Panc1 (cell line): ENCODE measurements around the gene PFN3. TPM values are rescaled to one million over a fixed set of nuclear protein-coding genes. Genes with fewer than 3 reads are reported as not detected.

Experiments
- ATAC-seq: fragments of 200-7000 bp; cut with Tn5 transposase; 2 replicates; pipeline ENCODE4 v1.9.1; 2020; ENCODE audit warnings: mild to moderate bottlenecking, moderate library complexity
- BruUV-seq: library from RNA; stranded (reverse); fragments of 400-500 nt; replicated peaks from 2 replicates; lab custom pipeline; 2021; lab: Mats Ljungman, UMichigan
- CTCF ChIA-PET: fragments of 300-600 bp; sonication (Branson Sonifier 250); formaldehyde crosslinking; loops from one replicate; lab custom pipeline; 2022; ENCODE audit warnings: antibody characterized with exemption; lab: Charles Lee
- POLR2A ChIA-PET: fragments of 300-600 bp; sonication (Branson Sonifier 250); formaldehyde crosslinking; loops from one replicate; lab custom pipeline; 2022; ENCODE audit warnings: antibody characterized with exemption; lab: Charles Lee
- DNase-seq: peaks from one replicate; pipeline ENCODE4 v3.0.0-alpha.2; 2010; ENCODE audit warnings: low read depth, low spot score
- H3K27ac ChIP-seq: 2 replicates; pipeline ENCODE4 v1.5.1; 2011; ENCODE audit warnings: mild to moderate bottlenecking, low read length, inconsistent platforms
- H3K27me3 ChIP-seq: fragments of 200-500 bp; sonication (Bioruptor generic); 2 replicates; pipeline ENCODE4 v1.6.0; 2014; ENCODE audit warnings: low read length, inconsistent platforms; ENCODE audit not compliant: control insufficient read depth, insufficient read depth
- H3K36me3 ChIP-seq: fragments of 200-500 bp; sonication (Bioruptor generic); 2 replicates; pipeline ENCODE4 v1.5.1; 2014; ENCODE audit warnings: inconsistent platforms, mild to moderate bottlenecking, low read length, moderate library complexity; ENCODE audit not compliant: control insufficient read depth, insufficient read depth
- H3K4me1 ChIP-seq: 2 replicates; pipeline ENCODE4 v1.5.1; 2011; ENCODE audit warnings: inconsistent platforms, mild to moderate bottlenecking, low read length, moderate library complexity; ENCODE audit not compliant: control insufficient read depth, insufficient read depth
- H3K4me3 ChIP-seq, 2 experiments: 2 replicates each; pipeline ENCODE4 v1.5.1; 2011 to 2012; ENCODE audit warnings: low read depth in 2 of 2, low read length in 2 of 2, mild to moderate bottlenecking in 2 of 2, inconsistent platforms in 1 of 2, moderate library complexity in 1 of 2
- H3K9me3 ChIP-seq: fragments of 200-500 bp; sonication (Bioruptor generic); 2 replicates; pipeline ENCODE4 v1.5.1; 2014; ENCODE audit warnings: low read depth, mild to moderate bottlenecking, inconsistent platforms, low read length, moderate library complexity; ENCODE audit not compliant: control insufficient read depth, insufficient read depth
- POLR2AphosphoS5 ChIP-seq: IDR thresholded peaks from 2 replicates; pipeline ENCODE4 v1.6.1; 2012; ENCODE audit warnings: mild to moderate bottlenecking, low read depth, low read length, moderate library complexity
- SIN3A ChIP-seq: IDR thresholded peaks from 2 replicates; pipeline ENCODE4 v1.6.1; 2012; ENCODE audit warnings: low read depth, mild to moderate bottlenecking, low read length, moderate library complexity, borderline replicate concordance; ENCODE audit not compliant: insufficient read depth
- TCF7L2 ChIP-seq: IDR thresholded peaks from 2 replicates; pipeline ENCODE4 v1.6.1; 2011; ENCODE audit warnings: mild to moderate bottlenecking, low read depth, low read length, inconsistent platforms
- in situ Hi-C: cut with HindIII; loops from 2 replicates; pipeline ENCODE4 v1.10.0; 2016; ENCODE audit warnings: low sequenced_read_pairs, low pct_unique_long_range_greater_than_20kb
- intact Hi-C: fragments of 100-400 bp; cut with micrococcal nuclease; formaldehyde crosslinking; loops from one replicate; pipeline ENCODE4 v1.10.0; 2022; ENCODE audit not compliant: unreplicated experiment
- total RNA-seq: library from RNA; stranded (reverse); gene quantifications from one replicate; pipeline ENCODE4 v1.2.1, GENCODE V29; 2021; ENCODE audit not compliant: unreplicated experiment
- TF ChIP-seq, protein P1 (sequence below): fragments of 450-650 bp; IDR thresholded peaks from 2 replicates; pipeline ENCODE4 v1.5.1; 2017; ENCODE audit warnings: mild to moderate bottlenecking
- TF ChIP-seq, protein P2 (sequence below), 2 experiments: IDR thresholded peaks; 2 replicates each; pipeline ENCODE4 v1.6.1; 2011 to 2012; ENCODE audit warnings: low read depth in 2 of 2, control low read depth in 1 of 2, low read length in 1 of 2, mild to moderate bottlenecking in 1 of 2, moderate library complexity in 1 of 2; ENCODE audit not compliant: insufficient read depth in 1 of 2

The PFN3 gene
- total RNA-seq, 1 experiment from 2014 or later, result not detected

DNA sequence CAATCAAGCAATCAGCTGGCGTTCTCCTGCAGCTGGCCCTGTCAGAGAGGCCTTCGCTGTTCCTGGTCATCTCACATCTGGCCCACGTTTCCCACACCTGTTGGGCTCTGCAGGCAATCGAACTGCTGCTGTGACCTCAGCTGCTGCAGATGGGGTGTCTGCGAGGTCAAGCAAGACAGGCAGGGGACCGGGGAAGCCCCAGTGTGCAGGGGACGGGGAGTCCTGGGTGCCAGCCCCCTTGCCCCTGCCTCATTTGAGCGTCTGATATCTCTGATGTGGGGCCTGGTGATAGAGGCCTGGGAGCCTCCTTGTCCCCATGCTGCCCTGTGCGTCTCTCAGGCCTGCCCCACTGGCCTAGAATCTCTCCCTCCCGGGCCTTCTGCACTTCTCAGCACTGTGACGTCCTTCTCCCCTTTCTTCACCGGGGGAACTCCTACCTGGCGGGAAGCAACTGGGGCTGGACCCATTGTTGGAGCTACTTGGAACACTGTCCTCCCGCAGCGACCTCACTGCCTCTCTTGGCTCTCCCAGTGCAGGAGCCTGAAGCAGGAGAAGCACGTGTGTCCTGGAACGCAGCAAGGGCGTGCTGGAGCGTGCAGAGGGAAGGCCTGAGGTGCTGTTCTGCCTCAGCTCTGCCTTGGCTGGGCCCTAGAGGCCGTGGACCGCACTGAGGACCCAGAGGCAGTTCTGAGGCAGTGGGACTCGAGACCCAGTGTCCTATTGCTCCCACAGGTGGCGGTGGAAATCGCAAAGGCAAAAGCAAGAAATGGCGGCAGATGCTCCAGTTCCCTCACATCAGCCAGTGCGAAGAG lies 29.9 kb upstream of the PFN3 start:
- Histone ChIP-seq H3K36me3 (peaks cover 2% of the 10 kb centered on the region; the same call in 1 of the 2 replicates), H3K4me3 (no peak overlapping the region), H3K9me3 (no peaks in the 10 kb centered on the region), H3K4me1 (peaks cover 14% of the 10 kb centered on the region), H3K27ac (no peak overlapping the region), H3K27me3 (no peaks in the 10 kb centered on the region)
- ATAC-seq (no peak), DNase-seq (no peak)
- CTCF ChIA-PET, result no interaction called here
- intact Hi-C loops (no loop called here), in situ Hi-C loops (no loop called here)
- POLR2A ChIA-PET, result interaction anchor here (1.1 kb wide), 1 partner anchor 26 kb away, joined by 8 read pairs; no protein-coding TSS in a partner anchor
- BruUV-seq, result no TSS peak
- TF ChIP-seq TCF7L2 (no peak), SIN3A (no peak)
- TF ChIP-seq, protein P1, sequence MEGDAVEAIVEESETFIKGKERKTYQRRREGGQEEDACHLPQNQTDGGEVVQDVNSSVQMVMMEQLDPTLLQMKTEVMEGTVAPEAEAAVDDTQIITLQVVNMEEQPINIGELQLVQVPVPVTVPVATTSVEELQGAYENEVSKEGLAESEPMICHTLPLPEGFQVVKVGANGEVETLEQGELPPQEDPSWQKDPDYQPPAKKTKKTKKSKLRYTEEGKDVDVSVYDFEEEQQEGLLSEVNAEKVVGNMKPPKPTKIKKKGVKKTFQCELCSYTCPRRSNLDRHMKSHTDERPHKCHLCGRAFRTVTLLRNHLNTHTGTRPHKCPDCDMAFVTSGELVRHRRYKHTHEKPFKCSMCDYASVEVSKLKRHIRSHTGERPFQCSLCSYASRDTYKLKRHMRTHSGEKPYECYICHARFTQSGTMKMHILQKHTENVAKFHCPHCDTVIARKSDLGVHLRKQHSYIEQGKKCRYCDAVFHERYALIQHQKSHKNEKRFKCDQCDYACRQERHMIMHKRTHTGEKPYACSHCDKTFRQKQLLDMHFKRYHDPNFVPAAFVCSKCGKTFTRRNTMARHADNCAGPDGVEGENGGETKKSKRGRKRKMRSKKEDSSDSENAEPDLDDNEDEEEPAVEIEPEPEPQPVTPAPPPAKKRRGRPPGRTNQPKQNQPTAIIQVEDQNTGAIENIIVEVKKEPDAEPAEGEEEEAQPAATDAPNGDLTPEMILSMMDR, result no peak
- TF ChIP-seq, protein P2, sequence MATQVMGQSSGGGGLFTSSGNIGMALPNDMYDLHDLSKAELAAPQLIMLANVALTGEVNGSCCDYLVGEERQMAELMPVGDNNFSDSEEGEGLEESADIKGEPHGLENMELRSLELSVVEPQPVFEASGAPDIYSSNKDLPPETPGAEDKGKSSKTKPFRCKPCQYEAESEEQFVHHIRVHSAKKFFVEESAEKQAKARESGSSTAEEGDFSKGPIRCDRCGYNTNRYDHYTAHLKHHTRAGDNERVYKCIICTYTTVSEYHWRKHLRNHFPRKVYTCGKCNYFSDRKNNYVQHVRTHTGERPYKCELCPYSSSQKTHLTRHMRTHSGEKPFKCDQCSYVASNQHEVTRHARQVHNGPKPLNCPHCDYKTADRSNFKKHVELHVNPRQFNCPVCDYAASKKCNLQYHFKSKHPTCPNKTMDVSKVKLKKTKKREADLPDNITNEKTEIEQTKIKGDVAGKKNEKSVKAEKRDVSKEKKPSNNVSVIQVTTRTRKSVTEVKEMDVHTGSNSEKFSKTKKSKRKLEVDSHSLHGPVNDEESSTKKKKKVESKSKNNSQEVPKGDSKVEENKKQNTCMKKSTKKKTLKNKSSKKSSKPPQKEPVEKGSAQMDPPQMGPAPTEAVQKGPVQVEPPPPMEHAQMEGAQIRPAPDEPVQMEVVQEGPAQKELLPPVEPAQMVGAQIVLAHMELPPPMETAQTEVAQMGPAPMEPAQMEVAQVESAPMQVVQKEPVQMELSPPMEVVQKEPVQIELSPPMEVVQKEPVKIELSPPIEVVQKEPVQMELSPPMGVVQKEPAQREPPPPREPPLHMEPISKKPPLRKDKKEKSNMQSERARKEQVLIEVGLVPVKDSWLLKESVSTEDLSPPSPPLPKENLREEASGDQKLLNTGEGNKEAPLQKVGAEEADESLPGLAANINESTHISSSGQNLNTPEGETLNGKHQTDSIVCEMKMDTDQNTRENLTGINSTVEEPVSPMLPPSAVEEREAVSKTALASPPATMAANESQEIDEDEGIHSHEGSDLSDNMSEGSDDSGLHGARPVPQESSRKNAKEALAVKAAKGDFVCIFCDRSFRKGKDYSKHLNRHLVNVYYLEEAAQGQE (IDR thresholded peaks at IDR 0.05; ENCODE audit: insufficient read depth in 1 of 2, low read depth in 2 of 2, low read length in 1 of 2), result no peak

DNA sequence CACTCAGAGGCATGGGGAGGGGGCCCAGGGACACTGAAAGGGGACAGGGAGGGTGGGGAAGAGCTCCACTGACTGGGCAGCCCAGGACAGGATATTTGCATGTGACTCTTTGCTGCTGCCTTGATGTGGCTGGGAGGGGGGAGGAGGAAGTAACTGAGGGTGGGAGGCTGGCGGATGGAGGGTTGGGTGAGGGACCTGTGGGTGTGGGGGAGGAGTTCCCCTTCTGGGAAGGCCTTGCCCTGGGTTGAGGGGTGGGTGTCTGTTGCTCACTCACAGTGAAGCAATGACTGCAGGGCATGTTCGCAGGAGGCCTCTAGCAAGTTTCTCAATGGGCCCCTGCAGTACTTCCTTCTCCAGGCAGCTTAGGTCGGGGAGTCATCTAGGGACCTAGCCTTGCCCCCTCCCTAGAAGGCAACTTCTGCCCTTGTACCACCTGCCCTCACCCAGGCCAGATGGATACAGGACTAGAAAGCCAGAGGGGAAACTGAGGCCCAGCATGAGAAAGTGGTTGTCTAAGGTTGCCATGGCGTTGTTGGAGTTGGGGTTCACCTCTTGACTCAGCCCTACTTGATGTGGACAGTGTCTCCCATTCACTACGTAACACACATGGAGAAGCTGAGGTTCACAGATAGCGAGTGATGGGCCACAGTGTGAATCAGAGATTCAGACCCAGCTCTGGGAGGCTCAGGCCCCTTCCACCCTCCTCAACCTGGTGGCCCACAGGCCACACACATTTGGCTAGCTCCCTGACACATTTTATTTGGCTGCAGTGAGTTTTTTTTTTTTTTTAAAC lies 29.0 kb upstream of the PFN3 start:
- H3K27me3 ChIP-seq, result no peaks in the 10 kb centered on the region
- no peaks in the 10 kb centered on the region for H3K9me3 ChIP-seq
- BruUV-seq, result no TSS peak
- CTCF ChIA-PET, result interaction anchor here (0.5 to 1.3 kb wide), 2 partner anchors 39 to 1807 kb away, joined by 3 to 5 read pairs; no protein-coding TSS in a partner anchor
- POLR2A ChIA-PET, result interaction anchor here (1.1 kb wide), 2 partner anchors 18 to 26 kb away, joined by 8 read pairs; no protein-coding TSS in a partner anchor
- no peak overlapping the region for H3K27ac ChIP-seq
- no peak overlapping the region for H3K4me3 ChIP-seq
- TF ChIP-seq SIN3A (no peak), POLR2AphosphoS5 (no peak), TCF7L2 (no peak)
- TF ChIP-seq, protein P2 (IDR thresholded peaks at IDR 0.05; ENCODE audit: insufficient read depth in 1 of 2, low read depth in 2 of 2, low read length in 1 of 2), result no peak
- TF ChIP-seq, protein P1, result no peak
- peaks cover 18% of the 10 kb centered on the region for H3K4me1 ChIP-seq
- ATAC-seq (no peak), DNase-seq (no peak)
- H3K36me3 ChIP-seq, result peaks cover 2% of the 10 kb centered on the region; the same call in 1 of the 2 replicates
- in situ Hi-C loops (no loop called here), intact Hi-C loops (no loop called here)
